K562 (cell line): ENCODE results near the gene COL5A1. TPM values are rescaled to one million over a fixed set of nuclear protein-coding genes. Genes with fewer than 3 reads are reported as not detected.

Source experiments
- ATAC-seq: fragments of 200-7000 bp; cut with Tn5 transposase; 3 replicates; pipeline ENCODE4 v1.9.1; 2020; ENCODE audit warnings: moderate library complexity
- BruUV-seq: library from RNA; stranded (reverse); fragments of 400-500 nt; replicated peaks from 2 replicates; lab custom pipeline; 2021; lab: Mats Ljungman, UMichigan
- CTCF ChIA-PET: fragments of 300-600 bp; formaldehyde crosslinking; extraction: SDS; loops from one replicate; lab custom pipeline; 2021; ENCODE audit warnings: low intra/inter-chr PET ratio; lab: Yijun Ruan, JAX
- POLR2A ChIA-PET: fragments of 300-600, 350-650 bp; sonication (Branson Sonifier 250); formaldehyde crosslinking; extraction: SDS; loops from one replicate; lab custom pipeline; 2021; ENCODE audit warnings: antibody characterized with exemption, inconsistent platforms; lab: Yijun Ruan, JAX
- DNase-seq, 4 experiments: peaks; one replicate each; pipeline versions ENCODE4 v3.0.0 to v3.0.0-alpha.2; 2011 to 2018; ENCODE audit warnings: low spot score in 3 of 4, mixed read lengths in 3 of 4; ENCODE audit errors: extremely low read depth in 1 of 4
- FAIRE-seq: peaks from 2 replicates; lab custom pipeline; 2011; peaks lifted over from hg19 to GRCh38; lab: Jason Lieb, UNC
- H2AFZ ChIP-seq: 2 replicates; pipeline ENCODE4 v1.6.0; 2011; ENCODE audit warnings: low read depth, low read length, control low read depth, inconsistent platforms
- H3K27ac ChIP-seq: fragments of 200-600 bp; 3 replicates; pipeline ENCODE4 v1.8.0; 2011; ENCODE audit warnings: low read depth, mild to moderate bottlenecking, control low read depth, inconsistent platforms, low read length, moderate library complexity, mixed read lengths; ENCODE audit errors: extremely low read depth
- H3K27me3 ChIP-seq, 2 experiments: fragments of 300-600 bp in 1 of 2; 2 replicates in 1 of 2; 3 replicates in 1 of 2; pipeline versions ENCODE4 v1.6.0 to v1.8.0; 2011; ENCODE audit warnings: inconsistent platforms in 2 of 2, low read length in 2 of 2, mild to moderate bottlenecking in 1 of 2, mixed read lengths in 1 of 2, moderate library complexity in 1 of 2; ENCODE audit not compliant: control insufficient read depth in 2 of 2, insufficient read depth in 2 of 2
- H3K36me3 ChIP-seq: fragments of 300-600 bp; 3 replicates; pipeline ENCODE4 v1.8.0; 2011; ENCODE audit warnings: mild to moderate bottlenecking, low read length, inconsistent platforms; ENCODE audit not compliant: control insufficient read depth, insufficient read depth
- H3K4me1 ChIP-seq, 2 experiments: fragments of 200-600 bp in 1 of 2; replicated peaks in 1 of 2; 2 replicates in 1 of 2; 3 replicates in 1 of 2; pipeline versions ENCODE4 v1.5.1 to v1.8.0; 2011; ENCODE audit warnings: inconsistent platforms in 2 of 2, low read length in 2 of 2, mild to moderate bottlenecking in 1 of 2, mixed read lengths in 1 of 2, moderate library complexity in 1 of 2; ENCODE audit not compliant: control insufficient read depth in 2 of 2, insufficient read depth in 2 of 2
- H3K4me2 ChIP-seq: 2 replicates; pipeline ENCODE4 v1.6.1; 2011; ENCODE audit warnings: low read length, control low read depth, inconsistent platforms, mixed read lengths; ENCODE audit not compliant: insufficient read depth
- H3K4me3 ChIP-seq: fragments of 200-600 bp; sonication (generic), shearing (Covaris generic); 2 replicates; pipeline ENCODE4 v1.5.1; 2016; ENCODE audit warnings: control low read depth, inconsistent platforms
- H3K79me2 ChIP-seq: fragments of 200-600 bp; 3 replicates; pipeline ENCODE4 v1.8.0; 2011; ENCODE audit warnings: low read length, inconsistent platforms; ENCODE audit not compliant: control insufficient read depth, insufficient read depth
- H3K9ac ChIP-seq, 2 experiments: 2 replicates each; pipeline versions ENCODE4 v1.6.0 to v1.6.1; 2011; ENCODE audit warnings: low read depth in 2 of 2, low read length in 2 of 2, control low read depth in 1 of 2, inconsistent platforms in 1 of 2, mild to moderate bottlenecking in 1 of 2, mixed read lengths in 1 of 2; ENCODE audit not compliant: insufficient read depth in 1 of 2
- H3K9me1 ChIP-seq: one replicate; pipeline ENCODE4 v1.6.0; 2011; ENCODE audit warnings: inconsistent platforms, mild to moderate bottlenecking, low read length, moderate library complexity; ENCODE audit not compliant: control insufficient read depth, insufficient read depth
- H3K9me3 ChIP-seq: replicated peaks from 2 replicates; pipeline ENCODE4 v1.5.1; 2011; ENCODE audit warnings: low read depth, low read length, inconsistent platforms; ENCODE audit not compliant: control insufficient read depth, insufficient read depth
- H4K20me1 ChIP-seq: replicated peaks from 2 replicates; pipeline ENCODE4 v1.6.1; 2011; ENCODE audit warnings: low read length, inconsistent platforms, mixed read lengths; ENCODE audit not compliant: control insufficient read depth, insufficient read depth
- FOXK1 ChIP-seq: sonication (generic); formaldehyde crosslinking; IDR thresholded peaks from 2 replicates; pipeline ENCODE4 v1.8.0; 2022; ENCODE audit warnings: missing genetic modification reagents, mild to moderate bottlenecking, borderline replicate concordance
- HEY1 ChIP-seq: fragments of 250-450 bp; sonication (Bioruptor Pico); IDR thresholded peaks from 2 replicates; pipeline ENCODE4 v1.5.0; 2020; ENCODE audit warnings: mild to moderate bottlenecking, moderate library complexity, borderline replicate concordance
- KHSRP ChIP-seq: fragments of 450-650 bp; IDR thresholded peaks from 2 replicates; pipeline ENCODE4 v1.6.1; 2017
- NR3C1 ChIP-seq: sonication (generic); formaldehyde crosslinking; IDR thresholded peaks from 2 replicates; pipeline ENCODE4 v1.8.1; 2022; ENCODE audit warnings: missing genetic modification reagents
- PHB ChIP-seq: fragments of 250-450 bp; sonication (Bioruptor Pico); IDR thresholded peaks from 2 replicates; pipeline ENCODE4 v1.5.0; 2021
- PHF20 ChIP-seq: fragments of 450-650 bp; IDR thresholded peaks from 2 replicates; pipeline ENCODE4 v1.6.1; 2018; ENCODE audit not compliant: partially characterized antibody
- POLR3G ChIP-seq: IDR thresholded peaks from 2 replicates; pipeline ENCODE4 v1.6.1; 2011; ENCODE audit not compliant: insufficient read length, insufficient replicate concordance; ENCODE audit errors: extremely low read depth
- SIN3B ChIP-seq: fragments of 450-650 bp; IDR thresholded peaks from 2 replicates; pipeline ENCODE4 v1.6.1; 2017; ENCODE audit warnings: low read depth, mild to moderate bottlenecking, moderate library complexity
- ZNF146 ChIP-seq: IDR thresholded peaks from one replicate; pipeline ENCODE4 v1.6.1; 2018; ENCODE audit warnings: missing compliant biosample characterization; ENCODE audit not compliant: unreplicated experiment
- ZNF184 ChIP-seq: sonication (generic); formaldehyde crosslinking; IDR thresholded peaks from 2 replicates; pipeline ENCODE4 v1.5.0; 2020; ENCODE audit warnings: missing genetic modification reagents
- ZNF24 ChIP-seq: fragments of 450-650 bp; IDR thresholded peaks from 2 replicates; pipeline ENCODE4 v1.6.1; 2016
- ZNF324 ChIP-seq: fragments of 250-450 bp; sonication (Bioruptor Pico); IDR thresholded peaks from 2 replicates; pipeline ENCODE4 v1.4.0; 2020; ENCODE audit warnings: mild to moderate bottlenecking
- WGBS: fragments of 100-300 bp; shearing (Covaris generic); methylation state at CpG from one replicate; pipeline ENCODE4 v1.1.6; 2016; ENCODE audit warnings: low coverage, mixed read lengths; ENCODE audit not compliant: insufficient coverage; ENCODE audit errors: missing lambda C conversion rate; 5-methylcytosine and 5-hydroxymethylcytosine counted together
- in situ Hi-C: fragments of 300-500 bp; cut with MboI; formaldehyde crosslinking; loops from 4 replicates; pipeline ENCODE4 v1.15.0; 2018; ENCODE audit warnings: inconsistent platforms, mixed read lengths
- intact Hi-C: fragments of 100-400 bp; cut with micrococcal nuclease; formaldehyde crosslinking; loops from 2 replicates; pipeline ENCODE4 v1.14.2; 2022
- polyA plus RNA-seq, 8 experiments: library from polyadenylated mRNA; depleted of rRNA in 4 of 8; stranded (reverse) in 5 of 8; unstranded in 3 of 8; fragments of >200 nt; fragmentation: Nextera tagmentation in 2 of 8; fragmentation: Illumina TruSeq in 1 of 8; extraction: Ambion mirVana in 2 of 8; extraction: Trizol in 1 of 8; gene quantifications; 2 replicates each; pipeline versions ENCODE4 v1.2.1 to v1.2.3, GENCODE V29; 2011 to 2014; ENCODE audit warnings: inconsistent platforms in 1 of 8, missing spikeins in 1 of 8
- total RNA-seq, 7 experiments: library from RNA; depleted of rRNA in 6 of 7; stranded (reverse); fragments of >200 nt in 6 of 7; fragmentation: Illumina TruSeq in 2 of 7; extraction: Trizol in 2 of 7; gene quantifications; 2 replicates each; pipeline versions ENCODE4 v1.2.1 to v1.2.3, GENCODE V29; 2011 to 2021; ENCODE audit warnings: low replicate concordance in 1 of 7
- TF ChIP-seq, protein P1 (sequence below): sonication (generic); formaldehyde crosslinking; IDR thresholded peaks from 2 replicates; pipeline ENCODE4 v1.8.0; 2022; ENCODE audit warnings: mild to moderate bottlenecking, low read depth, missing genetic modification reagents
- TF ChIP-seq, protein P2 (sequence below): fragments of 250-450 bp; sonication (Bioruptor Pico); IDR thresholded peaks from 2 replicates; pipeline ENCODE4 v1.5.0; 2020; ENCODE audit warnings: mild to moderate bottlenecking
- TF ChIP-seq, protein P3 (sequence below): fragments of 250-450 bp; sonication (Bioruptor Pico); IDR thresholded peaks from 2 replicates; pipeline ENCODE4 v1.9.0; 2021; ENCODE audit warnings: mild to moderate bottlenecking
- TF ChIP-seq, protein P4 (sequence below): fragments of 450-650 bp; formaldehyde crosslinking; IDR thresholded peaks from 2 replicates; pipeline ENCODE4 v1.4.0; 2022; ENCODE audit warnings: missing genetic modification characterization

Gene COL5A1
- total and polyA plus RNA-seq, 9 of the 15 experiments (the other 6 are each of a cell fraction or from before 2014, with no cell fraction given), result under 0.01 to 0.13 (median 0.04) TPM; not detected in 6

DNA sequence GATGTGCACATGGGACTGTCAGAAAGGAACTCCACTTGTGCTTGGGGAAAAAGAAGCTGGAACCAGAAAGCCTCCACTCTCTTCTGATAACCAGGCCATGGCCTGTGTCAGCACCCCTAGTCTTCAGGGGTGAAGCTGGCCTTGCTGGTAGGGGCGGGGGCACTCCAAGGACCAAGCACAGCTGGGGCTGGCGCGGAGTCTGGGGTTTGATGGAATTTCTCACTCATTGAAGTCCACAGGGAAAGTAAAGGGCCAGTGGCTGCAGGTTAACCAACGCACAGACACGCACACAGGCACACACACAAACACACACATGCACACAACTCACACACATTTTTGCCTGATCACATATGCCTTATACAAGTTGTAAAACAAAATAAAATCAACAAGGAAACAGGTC is 1.6 kb upstream of the COL5A1 start:
- TF ChIP-seq SIN3B (no peak), ZNF146 (CRISPR knock-in tag) (no peak), KHSRP (no peak), FOXK1 (CRISPR knock-in tag) (no peak), ZNF324 (CRISPR knock-in tag) (no peak), NR3C1 (no peak), PHF20 (no peak), ZNF24 (no peak), HEY1 (CRISPR knock-in tag) (no peak), ZNF184 (CRISPR knock-in tag) (no peak), PHB (no peak), POLR3G (no peak)
- TF ChIP-seq, protein P1, sequence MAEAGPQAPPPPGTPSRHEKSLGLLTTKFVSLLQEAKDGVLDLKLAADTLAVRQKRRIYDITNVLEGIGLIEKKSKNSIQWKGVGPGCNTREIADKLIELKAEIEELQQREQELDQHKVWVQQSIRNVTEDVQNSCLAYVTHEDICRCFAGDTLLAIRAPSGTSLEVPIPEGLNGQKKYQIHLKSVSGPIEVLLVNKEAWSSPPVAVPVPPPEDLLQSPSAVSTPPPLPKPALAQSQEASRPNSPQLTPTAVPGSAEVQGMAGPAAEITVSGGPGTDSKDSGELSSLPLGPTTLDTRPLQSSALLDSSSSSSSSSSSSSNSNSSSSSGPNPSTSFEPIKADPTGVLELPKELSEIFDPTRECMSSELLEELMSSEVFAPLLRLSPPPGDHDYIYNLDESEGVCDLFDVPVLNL, result no peak
- TF ChIP-seq, protein P2, sequence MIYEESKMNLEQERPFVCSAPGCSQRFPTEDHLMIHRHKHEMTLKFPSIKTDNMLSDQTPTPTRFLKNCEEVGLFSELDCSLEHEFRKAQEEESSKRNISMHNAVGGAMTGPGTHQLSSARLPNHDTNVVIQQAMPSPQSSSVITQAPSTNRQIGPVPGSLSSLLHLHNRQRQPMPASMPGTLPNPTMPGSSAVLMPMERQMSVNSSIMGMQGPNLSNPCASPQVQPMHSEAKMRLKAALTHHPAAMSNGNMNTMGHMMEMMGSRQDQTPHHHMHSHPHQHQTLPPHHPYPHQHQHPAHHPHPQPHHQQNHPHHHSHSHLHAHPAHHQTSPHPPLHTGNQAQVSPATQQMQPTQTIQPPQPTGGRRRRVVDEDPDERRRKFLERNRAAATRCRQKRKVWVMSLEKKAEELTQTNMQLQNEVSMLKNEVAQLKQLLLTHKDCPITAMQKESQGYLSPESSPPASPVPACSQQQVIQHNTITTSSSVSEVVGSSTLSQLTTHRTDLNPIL (CRISPR knock-in tag), result no peak
- TF ChIP-seq, protein P3, sequence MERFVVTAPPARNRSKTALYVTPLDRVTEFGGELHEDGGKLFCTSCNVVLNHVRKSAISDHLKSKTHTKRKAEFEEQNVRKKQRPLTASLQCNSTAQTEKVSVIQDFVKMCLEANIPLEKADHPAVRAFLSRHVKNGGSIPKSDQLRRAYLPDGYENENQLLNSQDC, result no peak
- TF ChIP-seq, protein P4, sequence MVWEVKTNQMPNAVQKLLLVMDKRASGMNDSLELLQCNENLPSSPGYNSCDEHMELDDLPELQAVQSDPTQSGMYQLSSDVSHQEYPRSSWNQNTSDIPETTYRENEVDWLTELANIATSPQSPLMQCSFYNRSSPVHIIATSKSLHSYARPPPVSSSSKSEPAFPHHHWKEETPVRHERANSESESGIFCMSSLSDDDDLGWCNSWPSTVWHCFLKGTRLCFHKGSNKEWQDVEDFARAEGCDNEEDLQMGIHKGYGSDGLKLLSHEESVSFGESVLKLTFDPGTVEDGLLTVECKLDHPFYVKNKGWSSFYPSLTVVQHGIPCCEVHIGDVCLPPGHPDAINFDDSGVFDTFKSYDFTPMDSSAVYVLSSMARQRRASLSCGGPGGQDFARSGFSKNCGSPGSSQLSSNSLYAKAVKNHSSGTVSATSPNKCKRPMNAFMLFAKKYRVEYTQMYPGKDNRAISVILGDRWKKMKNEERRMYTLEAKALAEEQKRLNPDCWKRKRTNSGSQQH (CRISPR knock-in tag), result no peak
- Histone ChIP-seq H3K4me3 (no peak overlapping the region), H3K9me1 (no peaks in the 10 kb centered on the region), H3K4me2 (no peak overlapping the region), H3K36me3 (no peaks in the 10 kb centered on the region), H3K79me2 (no peaks in the 10 kb centered on the region), H3K4me1 (peaks cover 0 to 9% of the 10 kb centered on the region in 2 experiments; a peak in 2 of 5 replicates), H3K9me3 (no peaks in the 10 kb centered on the region), H3K27ac (no peak overlapping the region), H3K27me3 (peaks cover 10 to 56% of the 10 kb centered on the region in 2 experiments; a peak in 4 of 5 replicates), H2AFZ (no peak overlapping the region), H4K20me1 (peaks cover 4% of the 10 kb centered on the region; the same call in 1 of the 2 replicates), H3K9ac (no peak overlapping the region)
- POLR2A ChIA-PET, result interaction anchor here (1.3 kb wide), 1 partner anchor 13 kb away, joined by 3 read pairs; no protein-coding TSS in a partner anchor
- no peak for ATAC-seq
- in situ Hi-C loops, result no loop called here
- no TSS peak for BruUV-seq
- FAIRE-seq, result no peak
- 0% methylated on average over 5 of the region's 5 CpGs for WGBS
- intact Hi-C loops, result loop anchor here (10.0 kb wide), 1 partner anchor 85 kb away; no protein-coding TSS in a partner anchor
- CTCF ChIA-PET, result no interaction called here
- no peak for DNase-seq
